Measurements from ENCODE around the gene GRM4.
"Not testable (repeated sequence)": the region's sequence is repeated elsewhere in the genome, so short reads cannot be mapped to it uniquely, and the experiment has no call there.

- TF ChIP-seq EZH2phosphoT487 (IDR thresholded peaks at IDR 0.05; ENCODE audit: insufficient read depth, low read depth); EZH2 (IDR thresholded peaks at IDR 0.05; ENCODE audit: insufficient read depth, poor library complexity, severe bottlenecking): not testable (repeated sequence)
Observed at GRCh38 chr6:34041998-34042397, 103.9 kb downstream of the GRM4 start.
